OCI-LY1 (cell line): ENCODE results near the gene MYO18B.

Experiments
- H2AFZ ChIP-seq: fragments of 200-600 bp; sonication (generic), shearing (Covaris generic); 2 replicates; pipeline ENCODE4 v1.6.0; 2014; ENCODE audit warnings: antibody characterized with exemption, mild to moderate bottlenecking, low read length
- H3F3A ChIP-seq: fragments of 200-600 bp; sonication (generic), shearing (Covaris generic); 2 replicates; pipeline ENCODE4 v1.6.0; 2014; ENCODE audit warnings: mild to moderate bottlenecking, antibody characterized with exemption, low read length, moderate library complexity; ENCODE audit not compliant: insufficient read depth
- H3K27ac ChIP-seq: fragments of 200-600 bp; sonication (generic); 2 replicates; pipeline ENCODE4 v1.5.1; 2014; ENCODE audit warnings: low read length, mixed run types, mild to moderate bottlenecking, low read depth; ENCODE audit not compliant: poor library complexity, severe bottlenecking
- H3K27me3 ChIP-seq: fragments of 200-600 bp; sonication (generic); 2 replicates; pipeline ENCODE4 v1.6.0; 2014; ENCODE audit warnings: antibody characterized with exemption, mild to moderate bottlenecking, low read length, moderate library complexity; ENCODE audit not compliant: insufficient read depth
- H3K36me3 ChIP-seq: fragments of 200-600 bp; sonication (generic); 2 replicates; pipeline ENCODE4 v1.6.1; 2014; ENCODE audit warnings: mild to moderate bottlenecking, antibody characterized with exemption, low read length, moderate library complexity, mixed read lengths; ENCODE audit not compliant: insufficient read depth
- H3K4me1 ChIP-seq: fragments of 200-600 bp; sonication (generic); 2 replicates; pipeline ENCODE4 v1.5.1; 2014; ENCODE audit warnings: mild to moderate bottlenecking, low read length, moderate library complexity; ENCODE audit not compliant: insufficient read depth, severe bottlenecking
- H3K4me2 ChIP-seq: fragments of 200-600 bp; sonication (generic), shearing (Covaris generic); 2 replicates; pipeline ENCODE4 v1.6.1; 2014; ENCODE audit warnings: low read length
- H3K4me3 ChIP-seq: fragments of 200-600 bp; sonication (generic); 2 replicates; pipeline ENCODE4 v1.5.1; 2014; ENCODE audit warnings: low read length, low read depth, mild to moderate bottlenecking, mixed read lengths; ENCODE audit not compliant: poor library complexity, severe bottlenecking
- H3K79me2 ChIP-seq: fragments of 200-600 bp; shearing (Covaris generic); 2 replicates; pipeline ENCODE4 v1.6.1; 2016; ENCODE audit warnings: mixed run types, low read length, mixed read lengths; ENCODE audit not compliant: insufficient read depth
- H3K9ac ChIP-seq: fragments of 200-600 bp; sonication (generic), shearing (Covaris generic); 2 replicates; pipeline ENCODE4 v1.6.1; 2014; ENCODE audit warnings: mild to moderate bottlenecking, low read length, mixed read lengths
- H3K9me2 ChIP-seq: fragments of 200-600 bp; sonication (generic), shearing (Covaris generic); 2 replicates; pipeline ENCODE4 v1.6.1; 2014; ENCODE audit warnings: low read depth, mild to moderate bottlenecking, low read length, mixed read lengths
- H3K9me3 ChIP-seq: fragments of 200-600 bp; shearing (Covaris generic); 2 replicates; pipeline ENCODE4 v1.6.1; 2014; ENCODE audit warnings: low read length, mixed read lengths
- H4K20me1 ChIP-seq: fragments of 200-600 bp; sonication (generic), shearing (Covaris generic); 2 replicates; pipeline ENCODE4 v1.6.0; 2016; ENCODE audit warnings: mild to moderate bottlenecking, low read length; ENCODE audit not compliant: insufficient read depth
- EZH2 ChIP-seq: fragments of 200-600 bp; sonication (generic), shearing (Covaris generic); IDR thresholded peaks from 2 replicates; pipeline ENCODE4 v1.8.0; 2017; ENCODE audit warnings: borderline replicate concordance, mixed run types, mild to moderate bottlenecking, antibody characterized with exemption, low read length, moderate library complexity, mixed read lengths
- TF ChIP-seq, protein P1 (sequence below): fragments of 200-600 bp; sonication (generic), shearing (Covaris generic); IDR thresholded peaks from 2 replicates; pipeline ENCODE4 v1.5.1; 2017; ENCODE audit warnings: mild to moderate bottlenecking, antibody characterized with exemption, low read length, moderate library complexity, mixed read lengths

MYO18B gene

DNA sequence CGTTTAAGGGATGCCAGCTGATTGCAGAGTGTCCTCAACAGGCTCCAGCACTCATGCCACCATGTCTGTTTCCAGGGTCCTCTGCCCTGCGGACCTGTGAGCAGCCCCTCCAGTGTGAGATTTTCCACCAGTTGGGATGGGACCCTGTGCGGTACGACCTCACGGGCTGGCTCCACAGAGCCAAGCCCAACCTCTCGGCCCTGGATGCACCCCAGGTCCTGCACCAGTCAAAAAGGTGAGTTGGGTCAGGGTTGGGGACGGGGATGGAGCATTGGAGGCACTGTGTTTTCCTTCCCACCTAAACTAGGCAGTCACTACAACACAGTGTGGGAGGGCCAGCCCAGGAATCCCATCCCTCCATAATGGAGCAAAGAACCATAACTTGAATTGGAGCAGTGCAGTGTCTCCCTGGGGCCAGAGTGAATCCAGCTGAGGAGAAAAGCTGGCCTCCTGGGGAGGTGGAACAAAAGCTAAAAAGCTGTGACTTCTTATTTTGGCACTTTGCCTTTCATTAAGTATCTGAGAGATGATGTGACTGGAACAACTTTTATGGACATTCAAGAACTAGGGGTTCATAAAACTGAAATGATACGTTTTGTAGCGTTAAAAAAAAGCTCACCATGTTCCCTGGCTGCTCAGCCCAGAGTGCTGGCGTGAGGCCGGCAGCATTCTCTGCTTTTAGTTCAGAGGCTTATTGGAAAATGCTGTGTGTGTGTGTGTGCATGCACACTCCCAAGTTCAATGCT lies 101.8 kb downstream of the MYO18B start:
- no peaks in the 10 kb centered on the region for H3K9me3 ChIP-seq
- no peak overlapping the region for H3K9ac ChIP-seq
- no peaks in the 10 kb centered on the region for H3F3A ChIP-seq
- no peaks in the 10 kb centered on the region for H3K36me3 ChIP-seq
- no peaks in the 10 kb centered on the region for H3K9me2 ChIP-seq
- no peaks in the 10 kb centered on the region for H3K79me2 ChIP-seq
- TF ChIP-seq, protein P1, sequence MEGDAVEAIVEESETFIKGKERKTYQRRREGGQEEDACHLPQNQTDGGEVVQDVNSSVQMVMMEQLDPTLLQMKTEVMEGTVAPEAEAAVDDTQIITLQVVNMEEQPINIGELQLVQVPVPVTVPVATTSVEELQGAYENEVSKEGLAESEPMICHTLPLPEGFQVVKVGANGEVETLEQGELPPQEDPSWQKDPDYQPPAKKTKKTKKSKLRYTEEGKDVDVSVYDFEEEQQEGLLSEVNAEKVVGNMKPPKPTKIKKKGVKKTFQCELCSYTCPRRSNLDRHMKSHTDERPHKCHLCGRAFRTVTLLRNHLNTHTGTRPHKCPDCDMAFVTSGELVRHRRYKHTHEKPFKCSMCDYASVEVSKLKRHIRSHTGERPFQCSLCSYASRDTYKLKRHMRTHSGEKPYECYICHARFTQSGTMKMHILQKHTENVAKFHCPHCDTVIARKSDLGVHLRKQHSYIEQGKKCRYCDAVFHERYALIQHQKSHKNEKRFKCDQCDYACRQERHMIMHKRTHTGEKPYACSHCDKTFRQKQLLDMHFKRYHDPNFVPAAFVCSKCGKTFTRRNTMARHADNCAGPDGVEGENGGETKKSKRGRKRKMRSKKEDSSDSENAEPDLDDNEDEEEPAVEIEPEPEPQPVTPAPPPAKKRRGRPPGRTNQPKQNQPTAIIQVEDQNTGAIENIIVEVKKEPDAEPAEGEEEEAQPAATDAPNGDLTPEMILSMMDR = no peak
- TF ChIP-seq EZH2 = no peak
- H4K20me1 ChIP-seq = no peaks in the 10 kb centered on the region
- no peak overlapping the region for H3K4me2 ChIP-seq
- no peak overlapping the region for H2AFZ ChIP-seq
- H3K4me1 ChIP-seq = no peaks in the 10 kb centered on the region
- H3K27ac ChIP-seq = no peak overlapping the region
- no peak overlapping the region for H3K4me3 ChIP-seq
- no peaks in the 10 kb centered on the region for H3K27me3 ChIP-seq

DNA sequence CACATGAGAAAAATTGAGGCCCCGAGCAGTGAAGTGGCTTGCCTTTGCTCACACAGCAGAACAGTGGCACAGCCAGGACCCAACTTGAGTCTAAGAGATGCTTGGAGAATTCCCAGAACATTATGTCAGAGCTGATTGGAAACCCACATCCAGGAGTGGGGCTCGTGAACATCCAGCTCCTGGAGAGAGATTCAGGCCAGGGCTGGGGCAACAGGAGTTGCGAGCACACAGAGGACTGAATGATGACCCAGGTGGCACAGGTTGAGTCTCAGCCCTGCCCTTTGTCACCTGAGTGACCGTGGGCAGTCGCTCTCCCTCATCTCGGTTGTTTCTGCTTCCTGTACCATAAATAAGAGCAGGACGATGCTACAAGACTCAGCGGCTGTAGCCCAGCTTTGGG lies 102.6 kb downstream of the MYO18B start:
- Histone ChIP-seq H3K4me2 (no peak overlapping the region), H3K36me3 (no peaks in the 10 kb centered on the region), H3K9me2 (no peaks in the 10 kb centered on the region), H3K4me1 (no peaks in the 10 kb centered on the region), H3K4me3 (no peak overlapping the region), H3K9ac (no peak overlapping the region), H3F3A (no peaks in the 10 kb centered on the region), H3K79me2 (no peaks in the 10 kb centered on the region), H4K20me1 (no peaks in the 10 kb centered on the region), H2AFZ (no peak overlapping the region), H3K27ac (no peak overlapping the region), H3K27me3 (no peaks in the 10 kb centered on the region), H3K9me3 (no peaks in the 10 kb centered on the region)
- no peak for TF ChIP-seq EZH2
- TF ChIP-seq, protein P1 = no peak

DNA sequence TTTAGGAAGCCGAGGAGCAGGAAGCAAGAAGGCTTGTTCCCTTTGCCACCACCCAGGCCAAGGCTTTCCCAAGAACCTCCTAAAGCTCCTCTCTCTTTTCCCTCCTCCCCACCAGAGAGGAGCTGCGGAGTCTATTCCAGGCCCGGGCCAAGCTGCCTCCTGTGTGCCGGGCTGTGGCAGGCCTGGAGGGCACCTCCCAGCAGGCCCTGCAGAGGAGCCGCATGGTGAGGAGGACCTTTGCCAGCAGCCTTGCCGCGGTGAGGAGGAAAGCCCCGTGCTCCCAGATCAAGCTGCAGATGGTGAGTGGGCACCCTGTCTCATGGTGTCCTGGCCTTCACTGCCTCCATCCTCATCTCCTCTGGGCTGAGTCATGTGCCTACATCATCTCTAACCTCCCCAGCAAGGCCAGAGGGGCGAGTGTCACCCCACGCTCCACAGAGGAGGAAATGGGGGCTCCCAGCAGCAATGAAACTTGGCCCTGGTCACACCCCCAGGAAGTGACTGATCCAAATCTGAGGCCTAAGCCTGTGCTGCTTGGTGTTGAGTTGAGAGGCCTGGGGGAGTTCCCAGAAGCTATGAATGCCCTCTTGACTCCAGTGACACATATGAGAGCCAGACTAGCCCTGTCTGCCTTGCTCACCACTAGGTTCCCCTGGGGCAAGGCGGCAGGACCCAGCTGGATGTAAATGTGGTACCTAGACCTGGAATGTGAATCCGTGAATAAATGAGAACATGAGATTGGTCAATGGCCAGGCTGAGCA lies 104.2 kb downstream of the MYO18B start:
- no peaks in the 10 kb centered on the region for H3K27me3 ChIP-seq
- no peaks in the 10 kb centered on the region for H3K9me3 ChIP-seq
- no peaks in the 10 kb centered on the region for H3F3A ChIP-seq
- H4K20me1 ChIP-seq = no peaks in the 10 kb centered on the region
- H3K79me2 ChIP-seq = no peaks in the 10 kb centered on the region
- H3K27ac ChIP-seq = no peak overlapping the region
- no peak overlapping the region for H2AFZ ChIP-seq
- H3K4me1 ChIP-seq = no peaks in the 10 kb centered on the region
- no peak overlapping the region for H3K4me2 ChIP-seq
- H3K9ac ChIP-seq = no peak overlapping the region
- H3K4me3 ChIP-seq = no peak overlapping the region
- TF ChIP-seq EZH2 = no peak
- TF ChIP-seq, protein P1 = no peak
- no peaks in the 10 kb centered on the region for H3K36me3 ChIP-seq
- no peaks in the 10 kb centered on the region for H3K9me2 ChIP-seq
